Melanocyte of skin (primary cell): ENCODE results near the gene SARS2. TPM values are rescaled to one million over a fixed set of nuclear protein-coding genes. Genes with fewer than 3 reads are reported as not detected.

Experiments used
- total RNA-seq, 2 donors: library from RNA; depleted of rRNA; stranded (reverse); fragments of >200 nt; gene quantifications; 2 replicates each; pipeline ENCODE4 v1.2.3, GENCODE V29; 2012

Gene SARS2, protein sequence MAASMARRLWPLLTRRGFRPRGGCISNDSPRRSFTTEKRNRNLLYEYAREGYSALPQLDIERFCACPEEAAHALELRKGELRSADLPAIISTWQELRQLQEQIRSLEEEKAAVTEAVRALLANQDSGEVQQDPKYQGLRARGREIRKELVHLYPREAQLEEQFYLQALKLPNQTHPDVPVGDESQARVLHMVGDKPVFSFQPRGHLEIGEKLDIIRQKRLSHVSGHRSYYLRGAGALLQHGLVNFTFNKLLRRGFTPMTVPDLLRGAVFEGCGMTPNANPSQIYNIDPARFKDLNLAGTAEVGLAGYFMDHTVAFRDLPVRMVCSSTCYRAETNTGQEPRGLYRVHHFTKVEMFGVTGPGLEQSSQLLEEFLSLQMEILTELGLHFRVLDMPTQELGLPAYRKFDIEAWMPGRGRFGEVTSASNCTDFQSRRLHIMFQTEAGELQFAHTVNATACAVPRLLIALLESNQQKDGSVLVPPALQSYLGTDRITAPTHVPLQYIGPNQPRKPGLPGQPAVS
- 10 to 100 TPM; 29.3 to 34.0 TPM for total RNA-seq

DNA sequence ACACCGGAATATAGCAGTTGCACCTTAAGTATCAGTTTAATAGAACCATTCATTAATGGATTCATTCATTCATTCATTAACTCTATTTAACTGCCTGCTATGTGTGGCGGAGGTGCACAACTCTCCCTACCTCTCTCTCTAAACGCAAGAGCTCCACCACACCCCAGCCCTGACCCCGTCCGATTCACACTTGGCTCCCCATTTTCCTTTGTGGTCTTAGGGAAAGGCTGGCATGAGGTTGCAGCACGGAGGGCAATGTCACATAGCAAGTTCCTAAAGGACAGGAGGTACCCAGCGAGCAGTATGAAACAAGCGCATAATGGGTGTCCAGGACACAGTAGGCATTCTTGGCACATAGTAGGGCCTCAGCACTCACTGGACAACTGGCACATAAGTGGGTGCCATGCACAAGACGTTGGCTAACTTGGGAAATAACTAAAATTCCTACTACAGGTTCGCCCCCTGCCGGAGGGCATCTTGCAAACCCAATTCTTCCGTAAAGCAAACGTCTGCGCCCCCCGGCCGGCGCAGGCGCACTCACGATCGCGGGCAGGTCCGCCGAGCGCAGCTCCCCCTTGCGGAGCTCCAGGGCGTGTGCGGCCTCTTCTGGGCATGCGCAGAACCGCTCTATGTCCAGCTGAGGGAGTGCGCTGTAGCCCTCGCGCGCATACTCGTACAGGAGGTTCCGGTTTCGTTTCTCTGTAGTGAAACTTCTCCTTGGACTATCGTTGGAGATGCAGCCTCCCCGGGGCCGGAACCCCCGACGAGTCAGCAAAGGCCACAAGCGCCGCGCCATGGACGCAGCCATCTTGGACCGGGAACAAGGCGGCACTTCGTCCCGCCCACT, at the start of gene SARS2:
Gene SARS2 (minus strand): TSS at position 835 of the 847 bp plus-strand sequence. CDS start 27 bp downstream, at position 808.

DNA sequence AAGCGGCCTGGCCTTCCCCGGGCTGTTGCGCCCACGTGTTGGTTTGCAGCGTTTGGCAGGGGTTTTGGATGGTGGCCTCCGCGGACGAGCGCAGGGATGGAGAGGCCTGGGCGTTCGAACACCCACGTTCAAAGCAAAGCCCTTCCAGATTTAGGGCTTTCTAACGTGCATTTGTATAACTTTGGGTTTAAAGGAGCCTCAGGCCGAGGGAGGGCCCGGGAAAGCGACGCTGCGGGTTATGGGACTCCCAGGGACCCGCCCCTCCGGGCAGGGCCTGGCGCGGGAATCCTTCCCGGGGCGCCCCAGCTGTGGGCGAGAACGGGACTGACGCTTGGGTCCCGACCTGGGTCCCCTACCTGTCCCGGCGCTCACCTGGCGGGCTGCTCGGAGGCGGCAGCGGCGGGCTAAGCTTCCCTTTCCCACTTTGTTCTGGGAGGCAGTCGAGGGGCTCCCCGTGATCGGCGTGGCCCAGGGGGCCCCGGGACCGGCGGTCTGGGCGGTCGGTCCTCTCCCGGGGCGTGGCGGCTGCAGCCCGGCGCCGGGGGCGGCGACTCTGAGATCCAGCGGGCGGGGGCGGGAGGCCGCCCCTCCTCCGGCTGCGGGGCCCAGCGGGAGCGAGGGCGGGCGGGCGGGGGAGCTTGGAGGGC, 44.8 kb upstream of the SARS2 start, which contains the start of gene FBXO17:
Gene FBXO17 (minus strand): TSS at position 529 of the 647 bp plus-strand sequence. CDS start 25,423 bp downstream, outside the sequence.

DNA sequence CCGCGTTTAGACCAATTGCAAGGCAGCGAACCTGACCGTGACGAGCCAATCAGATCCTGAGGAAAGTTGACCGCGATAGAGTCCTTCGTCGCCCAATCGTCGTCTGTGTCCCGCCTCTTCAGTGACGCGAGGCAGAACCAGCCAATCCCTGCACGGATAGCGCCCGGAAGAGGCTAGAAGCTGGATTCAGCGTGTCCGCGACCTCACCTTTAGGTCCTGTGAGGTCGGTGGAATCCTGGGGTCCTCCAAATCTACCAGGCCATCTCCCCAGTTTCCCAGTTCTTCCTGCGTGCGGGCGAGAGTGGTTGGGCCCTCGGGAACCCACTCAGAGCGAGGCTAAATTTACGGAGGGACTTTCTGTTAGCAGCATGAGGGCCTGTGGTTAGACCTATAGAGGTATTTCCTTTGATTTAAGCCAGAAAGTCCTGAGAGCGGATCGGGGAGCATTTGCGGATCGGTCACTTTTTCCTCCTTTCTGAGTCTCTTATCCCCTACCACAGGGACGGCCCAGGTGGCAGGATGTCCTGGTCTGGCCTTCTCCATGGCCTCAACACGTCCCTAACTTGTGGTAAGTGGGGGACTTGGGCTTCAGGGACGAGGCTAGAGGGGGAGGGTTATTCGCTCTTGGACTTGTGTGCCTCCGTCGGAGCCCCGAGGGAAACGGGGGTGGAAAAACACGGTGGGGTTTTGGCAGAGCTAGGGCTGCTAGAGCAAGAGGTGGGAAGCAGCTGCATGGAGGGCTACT, 385 bp upstream of the SARS2 start, which contains the start of gene MRPS12:
Gene MRPS12 (plus strand): TSS at position 169 of the 745 bp plus-strand sequence. CDS start 351 bp downstream, at position 520.

DNA sequence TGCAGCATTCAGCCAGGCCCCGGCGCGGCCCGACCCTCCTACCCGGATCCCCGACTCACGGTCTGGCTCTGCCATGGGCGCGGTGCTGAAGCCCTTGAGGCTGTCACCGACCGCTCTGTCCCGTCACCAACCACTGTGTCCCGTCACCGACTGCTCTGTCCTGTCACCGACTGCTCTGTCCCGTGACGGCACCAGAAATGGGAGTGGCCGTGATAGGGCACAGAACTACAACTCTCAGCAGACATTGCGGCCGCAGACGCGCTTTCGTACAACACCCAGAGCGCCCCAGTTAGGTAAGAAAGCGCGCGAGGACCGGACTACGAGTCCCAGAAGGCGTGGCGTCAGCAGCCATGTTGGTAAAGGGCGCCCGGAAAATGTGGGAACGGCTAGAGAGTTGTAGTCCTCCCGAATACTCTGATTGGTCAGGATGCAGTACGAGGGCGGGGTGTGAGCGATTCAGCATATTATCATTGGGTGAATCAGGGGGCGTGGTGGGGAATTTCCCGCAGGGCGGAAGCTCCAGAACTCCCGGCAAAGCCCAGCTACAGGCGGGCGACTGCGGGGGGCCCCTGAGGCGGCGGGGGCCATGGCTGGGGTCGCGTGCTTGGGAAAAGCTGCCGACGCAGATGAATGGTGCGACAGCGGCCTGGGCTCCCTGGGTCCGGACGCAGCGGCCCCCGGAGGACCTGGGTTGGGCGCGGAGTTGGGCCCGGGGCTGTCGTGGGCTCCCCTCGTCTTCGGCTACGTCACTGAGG, 30.9 kb downstream of the SARS2 start, which contains the start of the genes NFKBIB and SIRT2:
Gene NFKBIB (plus strand): TSS at position 523 of the 755 bp plus-strand sequence. CDS start 64 bp downstream, at position 587.
Gene SIRT2 (minus strand): TSS at position 172 of the 755 bp plus-strand sequence. CDS start 97 bp downstream, at position 75.

DNA sequence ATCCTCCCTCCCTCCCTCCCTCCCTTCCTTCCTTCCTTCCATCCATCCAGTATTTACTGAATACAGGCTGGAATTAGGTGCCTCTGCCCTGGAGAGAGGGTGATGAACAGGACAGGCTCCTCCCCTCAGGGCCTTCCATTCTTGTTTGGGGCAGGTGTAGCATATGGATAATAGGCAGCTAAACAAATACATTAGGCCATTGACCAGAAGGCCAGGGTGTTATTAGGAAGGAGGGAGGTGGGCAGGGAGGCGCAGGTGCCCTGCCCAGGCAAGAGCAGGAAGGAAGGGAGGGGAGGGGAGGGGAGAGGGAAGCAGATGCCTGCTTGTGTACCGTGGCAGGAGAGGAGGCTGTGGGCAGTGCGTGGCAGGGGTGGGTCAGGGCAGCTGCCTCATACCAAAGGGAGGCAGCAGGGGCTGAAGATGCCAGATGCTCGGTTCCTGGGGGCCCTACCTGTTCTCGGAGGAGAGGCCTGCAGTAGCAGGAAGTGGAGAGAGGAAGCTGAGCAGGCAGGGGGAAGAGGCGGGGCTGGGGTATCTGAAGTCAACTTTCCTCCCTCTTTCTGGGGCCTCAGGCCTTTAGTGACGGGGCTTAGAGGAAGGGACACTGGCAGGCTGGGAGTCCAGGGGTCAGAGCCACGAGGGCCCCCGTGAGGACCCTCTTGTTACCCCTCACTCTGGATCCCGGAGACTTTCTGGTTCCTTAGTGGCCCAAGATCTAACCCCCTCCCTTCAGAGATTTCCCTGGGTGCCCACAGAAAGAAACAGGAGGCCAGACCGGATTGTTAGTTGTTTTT, 52.6 kb downstream of the SARS2 start, which contains the start of gene RINL:
Gene RINL (minus strand): TSS at position 495 of the 794 bp plus-strand sequence. CDS start 1,533 bp downstream, outside the sequence.

Other genes with a start within 250 kb of the SARS2 start
- not detected for gene CAPN12, start 186.3 kb downstream of the SARS2 start, total RNA-seq
- not detected for gene LGALS7, start 157.2 kb downstream of the SARS2 start, total RNA-seq
- gene LGALS7B, start 141.6 kb downstream of the SARS2 start, total RNA-seq = not detected
- not detected for gene LGALS4, start 117.8 kb downstream of the SARS2 start, total RNA-seq
- 10 to 100 TPM; 36.6 to 61.3 TPM for gene ECH1, start 99.0 kb downstream of the SARS2 start, total RNA-seq
- gene HNRNPL, start 80.8 kb downstream of the SARS2 start, total RNA-seq = 100 to 1,000 TPM; 191 to 265 TPM
- 1 to 10 TPM; 3.4 to 6.0 TPM for gene RINL, start 52.5 kb downstream of the SARS2 start, total RNA-seq
- 10 to 100 TPM; 65.6 to 98.4 TPM for gene SIRT2, start 31.1 kb downstream of the SARS2 start, total RNA-seq
- 10 to 100 TPM; 14.8 to 22.0 TPM for gene NFKBIB, start 30.8 kb downstream of the SARS2 start, total RNA-seq
- gene CCER2, start 18.6 kb downstream of the SARS2 start, total RNA-seq = not detected
- gene MRPS12, start 181 bp upstream of the SARS2 start, total RNA-seq = 10 to 100 TPM; 33.0 to 76.3 TPM
- gene FBXO17, start 45.0 kb upstream of the SARS2 start, total RNA-seq = 10 to 100 TPM; 26.0 to 26.8 TPM
- gene FBXO27, start 101.8 kb upstream of the SARS2 start, total RNA-seq = 1 to 10 TPM; 3.8 to 4.0 TPM
- gene ACP7, start 153.6 kb upstream of the SARS2 start, total RNA-seq = 10 to 100 TPM in 1 of 2 donors, 1 to 10 TPM in 1; 2.1 to 14.3 TPM
- gene PAK4, start 195.0 kb upstream of the SARS2 start, total RNA-seq = 10 to 100 TPM; 13.1 to 21.3 TPM